Measurements from ENCODE around the gene CLCA2.

DNA sequence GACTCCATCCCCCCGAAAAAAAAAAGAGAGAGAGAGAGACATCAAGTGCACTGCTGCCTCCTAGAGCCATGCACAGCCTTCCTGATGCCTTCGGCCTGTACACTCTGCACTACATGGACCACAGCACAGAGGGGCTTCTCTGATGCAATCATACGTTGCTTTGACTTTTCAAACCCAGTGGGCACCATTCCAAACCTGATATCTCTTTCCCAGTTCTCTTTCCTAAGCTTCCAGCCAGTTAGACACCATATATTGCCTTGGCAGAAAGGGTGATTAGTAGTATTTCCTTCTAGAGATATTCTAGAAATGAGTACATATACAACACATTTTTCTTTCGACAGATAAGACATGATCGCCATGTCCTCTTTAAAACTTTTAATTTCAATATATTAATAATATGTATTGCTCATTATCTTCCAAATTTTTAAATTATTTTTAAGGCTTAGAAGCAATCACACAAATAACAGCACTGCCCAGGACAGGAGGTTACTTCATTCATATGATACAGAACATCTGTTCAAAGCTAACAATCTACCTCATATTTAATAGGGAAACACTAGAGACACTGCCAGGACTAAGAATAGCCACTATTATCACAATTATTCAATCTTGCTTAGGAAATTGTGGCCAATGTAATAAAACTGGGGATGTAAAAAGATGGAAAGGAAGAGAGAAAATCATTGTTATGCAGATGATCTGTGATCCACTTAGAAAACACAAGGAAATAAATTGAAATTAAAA is 54.6 kb downstream of the CLCA2 start:
- TF ChIP-seq CTCF (IDR thresholded peaks at IDR 0.05) (no peak), POLR2A (IDR thresholded peaks at IDR 0.05) (no peak), EP300 (IDR thresholded peaks at IDR 0.05) (no peak)
